K562 (cell line): ENCODE results near the gene FAM174C. TPM values are rescaled to one million over a fixed set of nuclear protein-coding genes. Genes with fewer than 3 reads are reported as not detected.

Source experiments
- CBX8 ChIP-seq: fragments of 200-600 bp; sonication (generic); IDR thresholded peaks from 2 replicates; pipeline ENCODE4 v1.6.1; 2012; ENCODE audit warnings: borderline replicate concordance, mixed run types, low read depth, mild to moderate bottlenecking, moderate library complexity, mixed read lengths, low read length, control low read depth, inconsistent platforms; ENCODE audit not compliant: poor library complexity, severe bottlenecking; ENCODE audit errors: extremely low read depth
- CCNT2 ChIP-seq: IDR thresholded peaks from 2 replicates; pipeline ENCODE4 v1.6.1; 2011; ENCODE audit warnings: borderline replicate concordance, low read depth, mild to moderate bottlenecking, moderate library complexity, mixed read lengths, low read length; ENCODE audit not compliant: insufficient read length; ENCODE audit errors: extremely low read depth
- MTA3 ChIP-seq: fragments of 450-650 bp; formaldehyde crosslinking; IDR thresholded peaks from 2 replicates; pipeline ENCODE4 v1.6.1; 2017; ENCODE audit warnings: mild to moderate bottlenecking, borderline replicate concordance
- SAFB ChIP-seq: fragments of 200-400 bp; formaldehyde crosslinking; IDR thresholded peaks from 2 replicates; pipeline ENCODE4 v1.6.1; 2017; ENCODE audit warnings: low read depth, low read length, borderline replicate concordance
- ZNF707 ChIP-seq: fragments of 250-450 bp; sonication (Bioruptor Pico); conservative IDR thresholded peaks from 2 replicates; pipeline ENCODE4 v1.8.0; 2022; ENCODE audit warnings: inconsistent platforms, mild to moderate bottlenecking, moderate library complexity
- polyA plus RNA-seq, 8 experiments: library from polyadenylated mRNA; depleted of rRNA in 4 of 8; stranded (reverse) in 5 of 8; unstranded in 3 of 8; fragments of >200 nt; fragmentation: Nextera tagmentation in 2 of 8; fragmentation: Illumina TruSeq in 1 of 8; extraction: Ambion mirVana in 2 of 8; extraction: Trizol in 1 of 8; gene quantifications; 2 replicates each; pipeline versions ENCODE4 v1.2.1 to v1.2.3, GENCODE V29; 2011 to 2014; ENCODE audit warnings: inconsistent platforms in 1 of 8, missing spikeins in 1 of 8
- total RNA-seq, 7 experiments: library from RNA; depleted of rRNA in 6 of 7; stranded (reverse); fragments of >200 nt in 6 of 7; fragmentation: Illumina TruSeq in 2 of 7; extraction: Trizol in 2 of 7; gene quantifications; 2 replicates each; pipeline versions ENCODE4 v1.2.1 to v1.2.3, GENCODE V29; 2011 to 2021; ENCODE audit warnings: low replicate concordance in 1 of 7
- TF ChIP-seq, protein P1 (sequence below): fragments of 200-600 bp; sonication (generic); IDR thresholded peaks from one replicate; pipeline ENCODE4 v1.6.1; 2012; ENCODE audit warnings: mild to moderate bottlenecking, low read depth, low read length, inconsistent platforms
- TF ChIP-seq, protein P2 (sequence below): fragments of 250-450 bp; sonication (Bioruptor Pico); IDR thresholded peaks from 2 replicates; pipeline ENCODE4 v1.8.0; 2022; ENCODE audit warnings: inconsistent platforms
- TF ChIP-seq, protein P3 (sequence below), 2 experiments: fragments of 450-650 bp in 1 of 2; sonication (generic) in 1 of 2; formaldehyde crosslinking in 1 of 2; IDR thresholded peaks in 1 of 2; conservative IDR thresholded peaks in 1 of 2; 2 replicates each; pipeline versions ENCODE4 v1.6.1 to v1.8.1; 2016 to 2023; ENCODE audit warnings: mild to moderate bottlenecking in 2 of 2, moderate library complexity in 2 of 2, inconsistent platforms in 1 of 2, missing genetic modification reagents in 1 of 2
- TF ChIP-seq, protein P4 (sequence below): fragments of 450-650 bp; IDR thresholded peaks from 2 replicates; pipeline ENCODE4 v1.6.1; 2017; ENCODE audit warnings: mild to moderate bottlenecking, moderate library complexity

FAM174C gene
- total and polyA plus RNA-seq, 9 of the 15 experiments (the other 6 are each of a cell fraction or from before 2014, with no cell fraction given), result 0.66 to 89.6 (median 20.3) TPM

DNA sequence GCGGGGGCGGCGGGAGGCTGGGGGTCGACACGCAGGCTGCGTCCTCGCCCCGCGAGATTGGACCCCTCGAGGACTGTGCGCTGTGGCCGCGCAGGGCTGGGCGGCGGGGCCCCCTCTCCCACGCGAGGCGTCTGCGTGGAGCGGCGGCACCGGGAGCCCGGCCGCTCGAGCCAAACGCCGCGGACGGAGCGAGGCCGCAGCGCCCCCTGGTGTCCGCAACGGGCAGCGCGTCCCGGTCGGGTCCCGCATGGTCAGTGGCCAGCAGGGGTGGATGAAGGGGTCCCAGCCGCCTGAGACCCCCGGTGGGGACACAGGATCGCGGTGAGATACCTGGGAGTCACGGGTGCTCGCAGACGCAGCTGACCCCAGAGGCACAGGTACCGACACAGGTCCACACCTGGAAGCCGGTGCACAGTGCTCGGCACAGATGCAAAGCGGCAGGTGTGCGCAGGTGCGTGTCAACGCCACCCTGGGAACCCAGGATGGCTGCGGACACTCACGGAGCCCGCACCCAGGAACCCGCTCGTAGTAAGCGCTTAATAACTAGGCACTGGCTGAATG, 8.3 kb upstream of the FAM174C start (continued):
- TF ChIP-seq, protein P1, sequence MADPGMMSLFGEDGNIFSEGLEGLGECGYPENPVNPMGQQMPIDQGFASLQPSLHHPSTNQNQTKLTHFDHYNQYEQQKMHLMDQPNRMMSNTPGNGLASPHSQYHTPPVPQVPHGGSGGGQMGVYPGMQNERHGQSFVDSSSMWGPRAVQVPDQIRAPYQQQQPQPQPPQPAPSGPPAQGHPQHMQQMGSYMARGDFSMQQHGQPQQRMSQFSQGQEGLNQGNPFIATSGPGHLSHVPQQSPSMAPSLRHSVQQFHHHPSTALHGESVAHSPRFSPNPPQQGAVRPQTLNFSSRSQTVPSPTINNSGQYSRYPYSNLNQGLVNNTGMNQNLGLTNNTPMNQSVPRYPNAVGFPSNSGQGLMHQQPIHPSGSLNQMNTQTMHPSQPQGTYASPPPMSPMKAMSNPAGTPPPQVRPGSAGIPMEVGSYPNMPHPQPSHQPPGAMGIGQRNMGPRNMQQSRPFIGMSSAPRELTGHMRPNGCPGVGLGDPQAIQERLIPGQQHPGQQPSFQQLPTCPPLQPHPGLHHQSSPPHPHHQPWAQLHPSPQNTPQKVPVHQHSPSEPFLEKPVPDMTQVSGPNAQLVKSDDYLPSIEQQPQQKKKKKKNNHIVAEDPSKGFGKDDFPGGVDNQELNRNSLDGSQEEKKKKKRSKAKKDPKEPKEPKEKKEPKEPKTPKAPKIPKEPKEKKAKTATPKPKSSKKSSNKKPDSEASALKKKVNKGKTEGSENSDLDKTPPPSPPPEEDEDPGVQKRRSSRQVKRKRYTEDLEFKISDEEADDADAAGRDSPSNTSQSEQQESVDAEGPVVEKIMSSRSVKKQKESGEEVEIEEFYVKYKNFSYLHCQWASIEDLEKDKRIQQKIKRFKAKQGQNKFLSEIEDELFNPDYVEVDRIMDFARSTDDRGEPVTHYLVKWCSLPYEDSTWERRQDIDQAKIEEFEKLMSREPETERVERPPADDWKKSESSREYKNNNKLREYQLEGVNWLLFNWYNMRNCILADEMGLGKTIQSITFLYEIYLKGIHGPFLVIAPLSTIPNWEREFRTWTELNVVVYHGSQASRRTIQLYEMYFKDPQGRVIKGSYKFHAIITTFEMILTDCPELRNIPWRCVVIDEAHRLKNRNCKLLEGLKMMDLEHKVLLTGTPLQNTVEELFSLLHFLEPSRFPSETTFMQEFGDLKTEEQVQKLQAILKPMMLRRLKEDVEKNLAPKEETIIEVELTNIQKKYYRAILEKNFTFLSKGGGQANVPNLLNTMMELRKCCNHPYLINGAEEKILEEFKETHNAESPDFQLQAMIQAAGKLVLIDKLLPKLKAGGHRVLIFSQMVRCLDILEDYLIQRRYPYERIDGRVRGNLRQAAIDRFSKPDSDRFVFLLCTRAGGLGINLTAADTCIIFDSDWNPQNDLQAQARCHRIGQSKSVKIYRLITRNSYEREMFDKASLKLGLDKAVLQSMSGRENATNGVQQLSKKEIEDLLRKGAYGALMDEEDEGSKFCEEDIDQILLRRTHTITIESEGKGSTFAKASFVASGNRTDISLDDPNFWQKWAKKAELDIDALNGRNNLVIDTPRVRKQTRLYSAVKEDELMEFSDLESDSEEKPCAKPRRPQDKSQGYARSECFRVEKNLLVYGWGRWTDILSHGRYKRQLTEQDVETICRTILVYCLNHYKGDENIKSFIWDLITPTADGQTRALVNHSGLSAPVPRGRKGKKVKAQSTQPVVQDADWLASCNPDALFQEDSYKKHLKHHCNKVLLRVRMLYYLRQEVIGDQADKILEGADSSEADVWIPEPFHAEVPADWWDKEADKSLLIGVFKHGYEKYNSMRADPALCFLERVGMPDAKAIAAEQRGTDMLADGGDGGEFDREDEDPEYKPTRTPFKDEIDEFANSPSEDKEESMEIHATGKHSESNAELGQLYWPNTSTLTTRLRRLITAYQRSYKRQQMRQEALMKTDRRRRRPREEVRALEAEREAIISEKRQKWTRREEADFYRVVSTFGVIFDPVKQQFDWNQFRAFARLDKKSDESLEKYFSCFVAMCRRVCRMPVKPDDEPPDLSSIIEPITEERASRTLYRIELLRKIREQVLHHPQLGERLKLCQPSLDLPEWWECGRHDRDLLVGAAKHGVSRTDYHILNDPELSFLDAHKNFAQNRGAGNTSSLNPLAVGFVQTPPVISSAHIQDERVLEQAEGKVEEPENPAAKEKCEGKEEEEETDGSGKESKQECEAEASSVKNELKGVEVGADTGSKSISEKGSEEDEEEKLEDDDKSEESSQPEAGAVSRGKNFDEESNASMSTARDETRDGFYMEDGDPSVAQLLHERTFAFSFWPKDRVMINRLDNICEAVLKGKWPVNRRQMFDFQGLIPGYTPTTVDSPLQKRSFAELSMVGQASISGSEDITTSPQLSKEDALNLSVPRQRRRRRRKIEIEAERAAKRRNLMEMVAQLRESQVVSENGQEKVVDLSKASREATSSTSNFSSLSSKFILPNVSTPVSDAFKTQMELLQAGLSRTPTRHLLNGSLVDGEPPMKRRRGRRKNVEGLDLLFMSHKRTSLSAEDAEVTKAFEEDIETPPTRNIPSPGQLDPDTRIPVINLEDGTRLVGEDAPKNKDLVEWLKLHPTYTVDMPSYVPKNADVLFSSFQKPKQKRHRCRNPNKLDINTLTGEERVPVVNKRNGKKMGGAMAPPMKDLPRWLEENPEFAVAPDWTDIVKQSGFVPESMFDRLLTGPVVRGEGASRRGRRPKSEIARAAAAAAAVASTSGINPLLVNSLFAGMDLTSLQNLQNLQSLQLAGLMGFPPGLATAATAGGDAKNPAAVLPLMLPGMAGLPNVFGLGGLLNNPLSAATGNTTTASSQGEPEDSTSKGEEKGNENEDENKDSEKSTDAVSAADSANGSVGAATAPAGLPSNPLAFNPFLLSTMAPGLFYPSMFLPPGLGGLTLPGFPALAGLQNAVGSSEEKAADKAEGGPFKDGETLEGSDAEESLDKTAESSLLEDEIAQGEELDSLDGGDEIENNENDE, result no peak
- TF ChIP-seq CBX8, result no peak
- no peak for TF ChIP-seq ZNF707 (CRISPR knock-in tag)
- TF ChIP-seq CCNT2, result no peak
- TF ChIP-seq, protein P2, sequence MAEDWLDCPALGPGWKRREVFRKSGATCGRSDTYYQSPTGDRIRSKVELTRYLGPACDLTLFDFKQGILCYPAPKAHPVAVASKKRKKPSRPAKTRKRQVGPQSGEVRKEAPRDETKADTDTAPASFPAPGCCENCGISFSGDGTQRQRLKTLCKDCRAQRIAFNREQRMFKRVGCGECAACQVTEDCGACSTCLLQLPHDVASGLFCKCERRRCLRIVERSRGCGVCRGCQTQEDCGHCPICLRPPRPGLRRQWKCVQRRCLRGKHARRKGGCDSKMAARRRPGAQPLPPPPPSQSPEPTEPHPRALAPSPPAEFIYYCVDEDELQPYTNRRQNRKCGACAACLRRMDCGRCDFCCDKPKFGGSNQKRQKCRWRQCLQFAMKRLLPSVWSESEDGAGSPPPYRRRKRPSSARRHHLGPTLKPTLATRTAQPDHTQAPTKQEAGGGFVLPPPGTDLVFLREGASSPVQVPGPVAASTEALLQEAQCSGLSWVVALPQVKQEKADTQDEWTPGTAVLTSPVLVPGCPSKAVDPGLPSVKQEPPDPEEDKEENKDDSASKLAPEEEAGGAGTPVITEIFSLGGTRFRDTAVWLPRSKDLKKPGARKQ (CRISPR knock-in tag), result no peak
- TF ChIP-seq, protein P3, sequence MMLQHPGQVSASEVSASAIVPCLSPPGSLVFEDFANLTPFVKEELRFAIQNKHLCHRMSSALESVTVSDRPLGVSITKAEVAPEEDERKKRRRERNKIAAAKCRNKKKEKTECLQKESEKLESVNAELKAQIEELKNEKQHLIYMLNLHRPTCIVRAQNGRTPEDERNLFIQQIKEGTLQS (IDR thresholded peaks at IDR 0.05), result no peak
- TF ChIP-seq, protein P3 (CRISPR knock-in tag; conservative IDR thresholded peaks at IDR 0.05), result no peak
- TF ChIP-seq MTA3, result peak; percentile 86
- TF ChIP-seq SAFB, result peak; percentile 98
- TF ChIP-seq, protein P4, sequence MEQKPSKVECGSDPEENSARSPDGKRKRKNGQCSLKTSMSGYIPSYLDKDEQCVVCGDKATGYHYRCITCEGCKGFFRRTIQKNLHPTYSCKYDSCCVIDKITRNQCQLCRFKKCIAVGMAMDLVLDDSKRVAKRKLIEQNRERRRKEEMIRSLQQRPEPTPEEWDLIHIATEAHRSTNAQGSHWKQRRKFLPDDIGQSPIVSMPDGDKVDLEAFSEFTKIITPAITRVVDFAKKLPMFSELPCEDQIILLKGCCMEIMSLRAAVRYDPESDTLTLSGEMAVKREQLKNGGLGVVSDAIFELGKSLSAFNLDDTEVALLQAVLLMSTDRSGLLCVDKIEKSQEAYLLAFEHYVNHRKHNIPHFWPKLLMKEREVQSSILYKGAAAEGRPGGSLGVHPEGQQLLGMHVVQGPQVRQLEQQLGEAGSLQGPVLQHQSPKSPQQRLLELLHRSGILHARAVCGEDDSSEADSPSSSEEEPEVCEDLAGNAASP, result no peak
